ENCODE data around the gene CRYBG2.

DNA sequence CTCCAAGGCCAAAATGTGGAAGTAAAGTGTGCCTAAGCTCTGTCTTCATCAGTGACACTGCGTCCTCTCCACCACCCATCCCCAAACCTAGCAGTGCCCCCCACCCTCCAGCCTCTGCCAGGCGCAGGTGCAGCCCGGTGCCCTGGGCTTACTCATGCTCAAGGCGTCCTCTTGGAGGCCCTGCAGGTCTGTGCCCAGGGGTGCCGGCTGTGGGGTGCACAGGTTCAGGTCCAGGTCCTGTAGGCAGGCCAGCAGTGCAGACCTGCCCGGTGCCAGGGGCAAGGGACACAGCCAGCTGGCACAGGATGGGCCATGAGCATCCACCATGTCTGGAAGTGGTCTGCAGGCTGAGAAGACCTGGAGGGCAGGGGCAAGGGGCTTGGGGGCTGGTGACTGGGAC, 13.5 kb upstream of the CRYBG2 start:
- TF ChIP-seq CTCF (IDR thresholded peaks at IDR 0.05): no peak
- no peak for TF ChIP-seq POLR2A (IDR thresholded peaks at IDR 0.05)

Measured in testis (tissue), 2 donors.